ENCODE data around the gene DOCK8. TPM values are rescaled to one million over a fixed set of nuclear protein-coding genes. Genes with fewer than 3 reads are reported as not detected.

DOCK8 gene
- total RNA-seq, 1 experiment from 2014 or later = 7.5 TPM

- H3K4me3 ChIP-seq = no peak overlapping the region
- intact Hi-C loops (cut with micrococcal nuclease; ENCODE audit: unreplicated experiment) = no loop called here
- H3K4me2 ChIP-seq = no peak overlapping the region
- no peaks in the 10 kb centered on the region for H3K9me3 ChIP-seq (ENCODE audit: insufficient read depth, low read depth)
- no TSS peak for BruUV-seq (replicated peaks)
- ChIA-PET POLR2A (ENCODE audit: unreplicated experiment) (no interaction called here), CTCF (no interaction called here)
- H3K27ac ChIP-seq = no peak overlapping the region
- H3K9me2 ChIP-seq (ENCODE audit: insufficient read depth) = no peaks in the 10 kb centered on the region
- no peak overlapping the region for H2AFZ ChIP-seq
- no peaks in the 10 kb centered on the region for H3K27me3 ChIP-seq (ENCODE audit: insufficient read depth, low read depth)
- TF ChIP-seq CTCF (conservative IDR thresholded peaks at IDR 0.05) = no peak
- no peak for TF ChIP-seq EZH2 (IDR thresholded peaks at IDR 0.05; ENCODE audit: low read depth)
- peaks cover 13% of the 10 kb centered on the region for H3F3A ChIP-seq (ENCODE audit: insufficient read depth, low read depth)
- H3K4me1 ChIP-seq (replicated peaks; ENCODE audit: insufficient read depth) = peaks cover 20% of the 10 kb centered on the region
- no peaks in the 10 kb centered on the region for H3K79me2 ChIP-seq (ENCODE audit: low read depth)
- H3K36me3 ChIP-seq (ENCODE audit: low read depth) = no peaks in the 10 kb centered on the region
- H4K20me1 ChIP-seq (ENCODE audit: insufficient read depth) = no peaks in the 10 kb centered on the region
- DNase-seq = no peak
Observed at GRCh38 chr9:445033-445432, 230.4 kb downstream of the DOCK8 start.

- Histone ChIP-seq H3K27me3 (ENCODE audit: insufficient read depth, low read depth) (no peaks in the 10 kb centered on the region), H3K4me2 (no peak overlapping the region), H2AFZ (no peak overlapping the region), H3K4me3 (no peak overlapping the region), H3K27ac (no peak overlapping the region), H3F3A (ENCODE audit: insufficient read depth, low read depth) (peaks cover 13% of the 10 kb centered on the region), H4K20me1 (ENCODE audit: insufficient read depth) (no peaks in the 10 kb centered on the region), H3K9me3 (ENCODE audit: insufficient read depth, low read depth) (no peaks in the 10 kb centered on the region), H3K9me2 (ENCODE audit: insufficient read depth) (no peaks in the 10 kb centered on the region), H3K36me3 (ENCODE audit: low read depth) (no peaks in the 10 kb centered on the region), H3K4me1 (replicated peaks; ENCODE audit: insufficient read depth) (peaks cover 24% of the 10 kb centered on the region), H3K79me2 (ENCODE audit: low read depth) (no peaks in the 10 kb centered on the region)
- no peak for TF ChIP-seq CTCF (conservative IDR thresholded peaks at IDR 0.05)
- no peak for TF ChIP-seq EZH2 (IDR thresholded peaks at IDR 0.05; ENCODE audit: low read depth)
- no peak for DNase-seq
- intact Hi-C loops (cut with micrococcal nuclease; ENCODE audit: unreplicated experiment) = no loop called here
- ChIA-PET POLR2A (ENCODE audit: unreplicated experiment) (no interaction called here), CTCF (no interaction called here)
- BruUV-seq (replicated peaks) = no TSS peak
Observed at GRCh38 chr9:446074-446699, 231.5 kb downstream of the DOCK8 start.

- ChIA-PET CTCF (no interaction called here), POLR2A (ENCODE audit: unreplicated experiment) (interaction anchor here (0.6 kb wide), 2 partner anchors 61 to 1404 kb away, joined by 3 to 4 read pairs; no protein-coding TSS in a partner anchor)
- peaks cover 24% of the 10 kb centered on the region for H3K4me1 ChIP-seq (replicated peaks; ENCODE audit: insufficient read depth)
- H3K79me2 ChIP-seq (ENCODE audit: low read depth) = no peaks in the 10 kb centered on the region
- H3K4me2 ChIP-seq = peak overlapping the region; percentile 64
- no peak for TF ChIP-seq CTCF (conservative IDR thresholded peaks at IDR 0.05)
- TF ChIP-seq EZH2 (IDR thresholded peaks at IDR 0.05; ENCODE audit: low read depth) = no peak
- intact Hi-C loops (cut with micrococcal nuclease; ENCODE audit: unreplicated experiment) = loop anchor here (1.0 kb wide), 1 partner anchor 28 kb away; no protein-coding TSS in a partner anchor
- no peak overlapping the region; the same call in 1 of the 2 replicates for H3K4me3 ChIP-seq
- H4K20me1 ChIP-seq (ENCODE audit: insufficient read depth) = no peaks in the 10 kb centered on the region
- peak; percentile 54 to 94 for DNase-seq
- H3K27me3 ChIP-seq (ENCODE audit: insufficient read depth, low read depth) = no peaks in the 10 kb centered on the region
- no peaks in the 10 kb centered on the region for H3K9me3 ChIP-seq (ENCODE audit: insufficient read depth, low read depth)
- BruUV-seq (replicated peaks) = no TSS peak
- peak overlapping the region; percentile 73 for H3K27ac ChIP-seq
- H3K36me3 ChIP-seq (ENCODE audit: low read depth) = no peaks in the 10 kb centered on the region
- no peaks in the 10 kb centered on the region for H3K9me2 ChIP-seq (ENCODE audit: insufficient read depth)
- H2AFZ ChIP-seq = no peak overlapping the region
- H3F3A ChIP-seq (ENCODE audit: insufficient read depth, low read depth) = peaks cover 13% of the 10 kb centered on the region
Observed at GRCh38 chr9:447230-448025, 232.8 kb downstream of the DOCK8 start.

Data from PC-9 (cell line).